Activated CD4-positive, alpha-beta T cell treated with anti-CD3 and anti-CD28 coated beads, Interleukin-2, Interleukin-6, amounts not matched to agents 100 ng/mL and 50 ng/mL, durations not matched to agents 16 hours and 8 hours (primary cell): Measurements from ENCODE around the gene HASPIN.

Source experiments
- DNase-seq: peaks from one replicate; pipeline ENCODE4 v3.0.0-alpha.2; 2020

The HASPIN gene

DNA sequence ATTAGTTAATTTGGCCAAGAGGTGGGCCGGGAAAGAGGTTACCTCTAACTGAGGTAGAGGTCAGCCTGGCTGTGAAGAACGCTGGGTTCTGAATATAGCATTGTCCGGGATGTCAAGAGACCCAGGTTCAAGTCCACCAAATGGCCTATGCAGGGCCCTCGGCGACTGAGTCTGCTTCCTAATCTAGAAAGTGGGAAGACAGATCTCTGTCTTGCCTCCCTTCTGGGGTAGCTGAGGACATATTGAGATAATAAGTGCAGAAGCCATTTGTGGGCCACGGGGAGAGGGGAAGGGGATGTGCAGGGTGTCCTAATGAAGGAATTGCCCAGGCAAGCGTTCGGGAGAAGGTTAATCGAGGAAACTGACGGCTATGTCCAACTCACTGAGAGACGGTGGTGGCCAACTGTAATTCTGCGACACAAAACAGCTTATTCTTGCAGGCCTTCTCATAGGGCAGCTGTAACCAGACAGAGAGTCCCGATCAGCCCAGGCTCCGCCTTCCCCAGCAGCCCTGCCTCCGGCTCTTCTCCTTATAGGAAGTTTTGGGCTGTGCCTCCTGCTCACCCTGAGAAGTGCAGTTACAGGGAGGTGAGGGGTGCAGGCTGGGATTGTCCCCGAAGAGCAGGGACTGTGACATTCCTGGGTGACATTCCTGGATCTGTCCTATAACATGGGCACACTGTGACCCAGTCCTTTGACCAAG, 15.9 kb downstream of the HASPIN start:
- no peak for DNase-seq

DNA sequence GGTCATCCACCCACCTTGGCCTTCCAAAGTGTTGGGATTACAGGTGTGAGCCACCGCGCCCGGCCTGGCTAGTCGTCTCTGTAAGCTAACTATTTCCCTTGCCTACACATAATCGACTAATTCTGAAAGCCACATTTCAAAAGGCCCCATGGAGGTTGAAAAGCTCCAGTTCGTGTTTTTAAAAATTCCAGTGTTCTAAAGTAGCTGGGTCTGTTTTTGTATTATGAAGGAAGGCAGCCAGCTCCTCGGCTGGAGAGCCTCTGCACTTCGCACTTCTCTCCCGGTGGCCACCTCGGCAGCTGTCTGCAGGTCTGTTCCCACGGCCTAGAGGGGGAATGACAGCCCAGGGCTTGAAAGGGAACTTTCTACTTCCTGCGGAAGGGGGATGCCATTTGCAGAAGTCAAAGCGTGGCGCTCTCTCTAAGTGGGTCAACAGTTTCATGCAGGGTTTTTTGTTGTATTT, 16.9 kb downstream of the HASPIN start:
- DNase-seq: peak; percentile 67

DNA sequence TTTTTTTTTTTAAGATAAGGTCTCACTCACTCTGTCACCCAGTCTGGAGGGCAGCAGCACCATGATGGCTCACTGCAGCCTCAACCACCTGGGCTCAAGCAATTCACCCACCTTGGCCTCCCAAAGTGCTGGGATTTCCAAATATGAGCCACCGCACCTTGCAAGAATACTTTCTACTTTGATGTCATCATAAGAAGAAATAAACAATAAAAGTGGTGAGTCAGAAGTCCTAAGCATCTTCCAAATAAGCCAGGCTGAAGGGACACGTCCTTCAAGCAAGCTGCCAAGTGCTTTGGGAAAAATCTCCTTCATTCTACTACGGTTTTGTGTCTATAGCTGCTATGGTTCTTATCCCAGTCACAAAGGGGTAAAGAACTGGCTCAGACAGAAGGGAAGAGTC, 20.3 kb downstream of the HASPIN start:
- no peak for DNase-seq

DNA sequence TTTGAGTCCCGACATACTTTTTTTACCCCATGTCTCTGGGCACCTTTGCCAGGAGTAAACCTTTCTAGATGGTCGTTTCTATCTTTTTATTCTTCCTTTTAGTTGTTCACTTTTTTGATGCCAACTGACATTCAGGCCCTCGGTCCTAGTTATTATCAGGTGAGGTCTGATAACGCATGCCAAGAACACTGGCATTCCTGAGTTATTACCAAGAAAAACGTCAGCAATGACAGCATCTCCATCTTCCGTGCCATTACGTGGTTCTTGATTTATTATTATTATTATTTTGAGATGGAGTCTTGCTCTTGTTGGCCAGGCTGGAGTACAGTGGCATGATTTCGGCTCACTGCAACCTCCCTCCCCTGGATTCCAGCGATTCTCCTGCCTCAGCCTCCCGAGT, 21.4 kb downstream of the HASPIN start:
- no peak for DNase-seq

DNA sequence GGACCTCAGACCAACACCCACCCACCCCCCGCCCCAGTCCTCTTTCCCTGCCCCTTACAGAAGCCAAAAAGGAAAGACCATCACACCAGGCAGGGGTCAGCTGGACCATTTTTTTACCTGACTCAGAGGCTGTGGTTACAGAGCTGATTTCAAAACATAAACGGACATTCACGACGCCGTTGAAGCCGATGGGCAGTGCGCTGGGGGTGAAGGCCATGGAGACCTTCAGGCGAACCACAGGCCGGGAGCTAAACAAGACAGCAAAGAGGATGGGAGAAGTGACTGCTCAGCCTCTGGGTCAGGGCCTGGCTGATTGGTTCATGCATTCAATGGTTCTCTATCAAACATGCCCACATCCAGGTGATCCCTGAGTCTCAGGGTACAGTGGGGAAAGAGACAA, 24.1 kb downstream of the HASPIN start:
- DNase-seq: no peak

DNA sequence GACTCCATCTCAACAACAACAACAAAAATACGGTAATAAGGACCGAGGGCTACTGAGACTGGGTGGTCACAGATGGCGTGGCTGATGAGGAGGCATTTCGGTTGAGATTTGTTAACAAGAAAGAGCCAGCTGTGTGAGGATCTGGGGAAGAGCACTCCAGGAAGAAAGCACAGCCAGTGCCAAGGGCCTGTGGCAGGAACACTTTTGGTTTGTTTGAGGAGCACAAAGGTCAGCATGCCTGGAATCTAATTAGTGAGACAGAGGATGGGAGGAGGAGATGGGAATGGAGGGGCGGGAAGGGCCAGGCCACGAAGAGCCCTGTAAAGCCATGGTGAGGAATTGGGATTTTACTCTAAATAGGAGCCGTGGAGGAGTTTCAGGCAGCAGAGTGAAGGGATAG, 24.9 kb downstream of the HASPIN start:
- DNase-seq: no peak

DNA sequence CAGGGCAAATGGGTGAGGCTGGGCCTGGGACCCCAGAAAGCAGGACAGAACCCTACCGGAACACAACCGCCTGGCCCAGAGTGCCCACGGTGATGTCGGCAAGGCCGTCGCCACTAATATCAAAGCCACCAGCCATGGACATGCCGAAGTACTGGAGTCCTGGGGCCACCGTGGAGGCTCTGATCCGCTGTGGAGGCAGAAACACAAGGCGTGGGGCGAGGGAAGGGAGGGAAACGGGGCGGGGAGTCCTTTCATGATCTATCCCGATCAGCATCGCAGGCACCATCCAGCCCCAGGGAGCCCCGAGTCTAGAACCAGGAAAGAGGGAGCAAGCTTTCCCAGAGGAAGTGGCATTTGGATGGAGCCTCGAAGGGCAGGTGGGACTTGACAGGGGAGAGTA, 26.6 kb downstream of the HASPIN start:
- DNase-seq: no peak

DNA sequence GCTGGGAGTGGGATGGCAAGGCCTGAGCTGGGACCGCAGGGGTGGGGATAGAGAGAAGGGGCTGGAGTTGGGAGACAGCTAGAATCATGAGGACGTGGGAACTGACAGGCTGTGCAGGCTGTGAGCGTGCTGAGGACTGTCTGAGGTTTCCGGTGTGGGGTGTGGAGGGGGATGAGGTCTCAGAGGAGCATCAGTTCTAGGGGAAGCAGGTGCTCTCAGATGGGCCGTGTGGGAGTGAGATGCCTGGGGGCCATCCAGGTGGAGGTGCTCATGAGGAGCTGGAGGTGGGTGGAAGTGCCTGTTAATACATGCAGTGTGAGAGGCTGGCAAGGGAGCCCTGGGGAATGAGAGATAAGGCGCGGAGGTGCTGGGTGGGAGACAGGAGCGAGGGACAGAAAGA, 27.2 kb downstream of the HASPIN start:
- DNase-seq: peak; percentile 57

DNA sequence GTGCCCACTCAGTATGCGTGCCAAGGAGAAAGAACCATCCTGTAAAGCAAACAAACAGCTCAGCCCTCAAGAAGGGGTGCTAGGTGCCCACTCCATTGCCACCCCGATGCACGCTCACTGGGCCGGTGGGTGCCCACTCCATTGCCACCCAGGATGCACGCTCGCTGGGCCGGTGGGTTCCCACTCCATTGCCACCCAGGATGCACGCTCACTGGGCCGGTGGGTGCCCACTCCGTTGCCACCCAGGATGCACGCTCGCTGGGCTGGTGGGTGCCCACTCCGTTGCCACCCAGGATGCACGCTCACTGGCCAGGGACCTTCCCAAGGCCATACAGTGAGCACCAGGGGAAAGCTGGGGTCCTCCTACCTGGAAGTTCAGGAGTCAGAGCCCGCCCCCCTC, 28.1 kb downstream of the HASPIN start:
- DNase-seq: no peak

DNA sequence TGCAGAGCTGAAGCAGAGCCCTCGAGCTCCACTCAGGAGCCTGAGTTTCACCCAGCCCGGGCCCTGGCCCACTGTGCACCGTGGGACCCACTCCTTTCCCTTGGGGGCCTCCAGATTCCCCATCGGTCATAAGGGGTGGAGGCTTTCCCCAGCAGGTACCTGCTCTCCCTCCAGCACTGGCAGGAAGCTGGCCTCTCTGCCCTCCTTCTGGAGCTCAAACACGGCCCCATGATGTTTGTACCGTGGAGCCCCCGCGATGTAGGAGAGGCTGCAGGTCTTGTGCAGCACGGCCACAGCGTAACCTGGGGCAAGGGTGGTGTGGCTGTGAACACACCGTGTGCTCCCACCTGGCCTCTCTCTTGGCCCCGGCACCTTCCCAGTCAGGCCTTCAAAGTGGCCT, 29.9 kb downstream of the HASPIN start:
- DNase-seq: no peak

DNA sequence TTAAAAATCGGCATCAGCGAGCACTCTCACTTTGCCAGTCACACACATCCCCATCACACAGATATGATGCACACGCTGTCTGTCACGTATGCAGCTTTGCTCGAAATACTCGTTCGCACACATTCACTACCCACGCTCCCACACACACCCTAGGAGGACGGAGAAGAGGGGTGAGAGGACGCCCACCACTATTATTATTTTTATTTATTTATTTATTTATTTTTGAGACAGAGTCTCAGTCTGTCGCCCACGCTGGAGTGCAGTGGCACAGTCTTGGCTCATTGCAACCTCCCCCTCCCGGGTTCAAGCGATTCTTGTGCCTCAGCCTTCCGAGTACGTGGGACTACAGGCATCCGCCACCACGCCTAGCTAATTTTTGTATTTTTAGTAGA, 30.4 kb downstream of the HASPIN start:
- no peak for DNase-seq

DNA sequence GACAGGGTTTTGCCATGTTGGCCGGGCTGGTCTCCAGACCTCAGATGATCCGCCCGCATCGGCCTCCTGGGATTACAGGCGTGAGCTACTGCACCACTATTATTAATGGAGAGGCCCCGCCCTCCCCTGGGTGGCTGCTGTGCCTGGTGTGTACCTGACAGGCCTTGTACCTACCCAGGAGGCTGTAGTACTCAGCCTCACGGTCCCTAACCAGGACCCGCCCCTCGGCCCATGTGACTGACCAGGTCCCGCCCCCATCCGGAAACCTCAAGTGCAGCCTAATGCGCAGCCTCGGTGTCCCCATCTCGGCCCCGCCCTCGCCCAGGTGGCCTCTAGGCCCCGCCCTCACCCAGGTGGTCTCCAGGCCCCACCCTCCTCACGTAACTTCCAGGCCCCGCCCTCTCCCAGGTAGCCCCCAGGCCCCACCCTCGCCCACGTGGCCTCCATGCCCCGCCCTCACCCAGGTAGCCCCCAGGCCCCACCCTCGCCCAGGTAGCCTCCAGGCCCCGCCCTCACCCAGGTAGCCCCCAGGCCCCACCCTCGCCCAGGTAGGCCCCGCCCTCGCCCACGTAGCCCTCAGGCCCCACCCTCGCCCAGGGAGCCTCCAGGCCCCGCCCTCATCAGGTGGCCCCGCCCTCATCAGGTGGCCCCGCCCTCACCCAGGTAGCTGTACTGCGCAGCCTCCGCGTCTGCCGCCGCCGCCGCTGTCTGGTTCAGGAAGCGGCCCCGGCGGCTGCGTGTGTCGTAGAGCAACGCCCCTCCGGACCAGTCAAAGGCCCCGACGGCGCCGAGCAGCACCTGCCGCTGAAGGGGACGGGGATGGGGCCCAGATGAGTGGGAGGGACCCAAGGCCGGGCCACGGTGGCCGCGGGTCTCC, 31.0 kb downstream of the HASPIN start:
- peak; percentile 73 for DNase-seq

DNA sequence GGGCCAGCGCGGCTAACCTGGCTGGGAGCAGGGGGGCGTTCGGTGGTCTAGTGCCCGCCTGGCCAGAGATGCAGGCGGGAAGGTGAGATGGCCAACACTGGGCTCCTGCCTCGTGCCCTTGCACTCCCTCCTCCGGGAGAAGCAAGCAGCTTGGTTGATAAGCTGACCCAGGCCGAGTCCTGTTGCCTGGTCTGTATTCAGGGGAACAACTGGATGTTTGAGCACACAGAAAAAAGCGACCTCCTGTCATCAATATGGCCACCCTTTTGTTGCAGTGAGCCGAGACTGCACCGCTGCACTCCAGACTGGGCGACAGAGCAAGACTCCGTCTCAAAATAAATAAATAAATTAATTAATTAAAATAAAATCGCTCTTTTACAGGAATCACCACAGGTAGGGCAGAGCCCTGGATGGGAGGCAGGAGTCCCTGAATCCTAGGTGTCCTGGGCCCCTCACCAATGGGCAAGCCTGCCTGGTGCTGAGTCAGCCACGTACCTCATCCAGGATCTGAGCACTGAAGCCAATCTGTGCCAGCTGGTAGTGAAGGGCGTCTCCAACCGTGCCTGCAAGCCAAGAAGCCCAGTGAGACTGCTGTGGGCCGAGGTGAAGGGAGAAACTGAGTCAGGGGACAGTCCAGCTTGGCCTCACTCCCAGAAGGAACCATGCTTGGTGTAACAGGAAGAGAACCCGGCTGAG, 31.8 kb downstream of the HASPIN start:
- no peak for DNase-seq

DNA sequence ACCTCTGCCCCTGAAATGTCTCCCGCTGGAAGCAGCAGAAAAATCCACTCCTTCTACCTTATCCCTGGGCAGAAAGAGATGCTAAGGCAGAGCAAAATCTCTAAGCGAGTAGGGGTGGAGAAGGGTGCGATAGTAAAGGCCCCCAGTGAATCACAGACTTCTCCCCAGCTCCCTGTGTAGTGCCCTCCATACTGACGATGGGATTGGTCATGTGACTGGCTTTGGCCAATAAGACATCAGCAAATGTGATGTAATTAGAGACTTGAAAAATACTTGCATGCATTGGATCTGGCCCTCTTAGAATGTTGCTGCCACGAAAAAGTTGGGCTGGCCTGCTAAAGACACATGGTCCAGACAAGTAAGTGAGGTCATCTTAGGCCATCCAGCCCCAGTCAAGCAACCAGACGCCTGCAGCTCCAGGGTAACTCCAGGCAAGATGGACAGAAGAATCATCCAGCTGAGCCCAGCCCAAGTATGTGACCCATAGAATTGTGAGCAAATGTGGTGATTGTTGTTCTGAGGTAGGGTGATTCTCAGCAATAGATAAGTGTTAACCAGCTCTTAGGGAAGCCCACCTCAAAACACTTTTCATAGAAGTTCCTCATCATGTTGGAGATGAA, 36.0 kb downstream of the HASPIN start:
- no peak for DNase-seq

DNA sequence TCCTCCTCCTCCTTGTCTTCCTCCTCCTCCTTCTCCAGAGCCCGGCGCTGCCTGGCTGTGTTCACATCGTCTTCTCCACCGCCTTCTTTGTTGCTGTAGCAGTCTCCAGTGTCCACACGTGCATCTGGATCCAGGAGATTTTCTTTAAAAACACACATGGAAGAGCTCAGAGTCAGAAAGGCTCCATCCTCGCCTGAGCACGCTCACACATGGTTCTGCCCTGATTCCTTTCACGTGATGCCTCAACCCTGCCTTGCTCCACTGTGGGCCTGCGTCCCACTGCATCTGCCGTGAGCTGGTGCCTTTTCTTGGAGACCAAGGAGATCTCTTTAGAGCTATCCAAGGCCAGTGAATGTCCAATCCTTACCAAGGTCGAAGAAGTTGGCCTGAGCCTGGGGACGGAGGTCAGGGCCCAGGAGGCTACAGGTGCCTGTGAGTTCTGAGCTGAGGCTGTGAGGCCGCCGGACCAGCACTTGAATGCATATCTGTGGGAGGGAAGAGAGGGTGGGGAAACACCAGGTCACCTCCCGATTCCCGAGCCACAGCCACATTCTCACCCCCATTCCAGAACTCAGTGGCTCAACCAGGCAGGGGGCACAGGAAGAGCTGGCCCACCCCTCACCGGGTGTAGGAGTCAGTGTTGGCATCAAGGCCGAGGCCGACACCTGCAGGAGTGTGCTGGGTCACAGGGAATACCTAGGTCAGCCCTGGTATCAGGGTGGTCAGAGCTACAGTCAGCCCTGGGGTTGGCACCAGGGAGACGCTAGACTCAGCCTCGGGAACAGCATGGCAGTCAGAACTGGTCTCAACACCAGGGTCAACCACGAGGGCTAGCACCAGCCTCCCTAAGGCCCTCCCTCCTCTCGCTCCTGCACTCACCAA, 37.6 kb downstream of the HASPIN start:
- DNase-seq: no peak

DNA sequence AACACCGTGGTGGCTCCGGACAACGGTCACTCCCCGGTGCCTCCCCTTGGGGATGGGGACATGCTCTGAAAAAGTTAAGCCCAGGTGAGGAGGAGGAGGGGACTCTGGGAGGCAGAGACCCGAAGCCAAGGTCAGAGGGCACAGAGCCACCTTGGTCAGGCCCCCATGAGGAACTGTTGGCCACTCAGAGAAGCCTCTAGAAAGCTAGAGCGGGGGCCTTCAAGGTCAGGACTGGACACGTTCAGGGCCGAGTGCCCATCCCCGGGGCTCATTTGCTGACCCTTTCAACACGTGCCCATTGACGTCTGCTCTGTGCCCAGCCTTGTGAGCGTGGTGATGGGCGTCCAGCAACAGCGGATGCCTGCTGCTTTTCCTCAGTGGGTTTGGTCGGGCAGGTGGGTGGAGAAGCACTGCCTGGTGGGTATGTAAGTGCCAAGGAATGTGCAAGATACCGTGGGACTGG, 38.2 kb downstream of the HASPIN start:
- no peak for DNase-seq

DNA sequence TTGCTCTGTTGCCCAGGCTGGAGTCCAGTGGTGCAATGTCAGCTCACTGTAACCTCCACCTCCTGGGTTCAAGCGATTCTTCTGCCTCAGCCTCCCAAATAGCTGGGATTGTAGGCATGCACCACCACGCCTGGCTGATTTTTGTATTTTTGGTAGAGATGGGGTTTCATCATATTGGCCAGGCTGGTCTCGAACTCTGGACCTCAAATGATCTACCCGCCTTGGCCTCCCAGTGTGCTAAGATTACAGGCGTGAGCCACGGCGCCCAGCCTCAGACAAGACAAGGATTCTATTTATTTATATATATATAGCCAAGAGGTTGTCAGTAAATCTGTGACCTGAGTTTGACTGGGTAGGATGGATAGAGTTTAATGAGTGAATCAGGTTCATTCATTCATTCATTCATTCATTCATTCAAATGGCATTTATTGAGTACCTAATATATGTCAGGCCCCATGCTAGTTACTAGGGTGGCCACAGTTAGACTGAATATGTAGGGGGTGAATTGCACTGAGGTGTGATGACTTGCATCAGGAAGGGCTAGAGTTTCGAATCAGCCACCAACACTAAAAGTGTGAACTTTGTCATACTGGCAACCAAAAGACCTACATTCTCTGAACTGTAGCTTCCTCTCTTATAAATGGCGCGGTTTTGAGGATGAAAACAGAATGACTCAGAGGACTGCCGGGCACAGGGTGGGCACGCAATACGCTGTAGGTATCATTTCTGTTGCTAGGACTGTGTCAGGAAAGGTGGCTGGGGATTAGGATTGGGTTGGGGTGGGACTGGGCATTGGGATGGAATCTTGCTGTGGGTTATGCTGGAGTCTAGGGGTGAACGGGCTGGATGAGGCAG, 39.4 kb downstream of the HASPIN start:
- peak; percentile 93 for DNase-seq

DNA sequence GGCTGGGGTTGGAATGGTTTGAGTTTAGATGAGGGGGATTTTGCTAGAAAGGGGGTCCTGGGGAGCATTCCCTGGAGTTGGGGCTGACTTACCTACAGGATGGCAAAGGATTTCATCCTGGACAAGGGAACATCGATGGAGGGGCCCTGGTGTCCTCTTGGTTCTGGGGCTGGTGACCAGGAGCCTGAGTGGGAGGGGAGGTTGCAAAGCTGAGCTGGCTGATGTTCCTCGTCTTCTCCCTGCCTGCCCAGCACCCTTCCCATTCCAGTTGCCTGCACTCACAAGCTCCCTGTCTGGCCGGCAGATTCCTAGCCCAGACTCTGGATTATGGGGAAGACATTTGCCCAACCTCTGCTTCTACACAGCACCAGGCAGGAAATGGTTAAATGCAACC, 40.1 kb downstream of the HASPIN start:
- no peak for DNase-seq

DNA sequence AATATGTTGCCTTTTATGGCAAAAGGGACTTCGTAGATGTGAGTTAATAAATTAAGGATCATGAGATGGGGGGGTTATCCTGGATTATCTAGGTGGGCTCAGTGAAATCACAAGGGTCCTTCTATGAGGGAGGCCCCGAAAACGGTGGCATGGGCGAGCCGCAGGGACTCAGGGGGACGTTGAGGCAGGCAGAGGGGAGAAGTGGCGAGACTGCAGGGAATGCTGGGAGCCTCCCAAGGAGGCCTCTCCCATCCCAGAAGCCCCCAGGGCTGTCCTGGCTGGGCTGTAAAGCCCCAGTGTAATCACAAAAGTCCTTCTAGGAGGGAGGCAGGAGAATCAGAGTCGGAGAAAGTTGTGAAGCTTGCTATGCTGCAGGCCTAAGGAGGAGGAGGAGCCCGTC, 42.3 kb downstream of the HASPIN start:
- no peak for DNase-seq

DNA sequence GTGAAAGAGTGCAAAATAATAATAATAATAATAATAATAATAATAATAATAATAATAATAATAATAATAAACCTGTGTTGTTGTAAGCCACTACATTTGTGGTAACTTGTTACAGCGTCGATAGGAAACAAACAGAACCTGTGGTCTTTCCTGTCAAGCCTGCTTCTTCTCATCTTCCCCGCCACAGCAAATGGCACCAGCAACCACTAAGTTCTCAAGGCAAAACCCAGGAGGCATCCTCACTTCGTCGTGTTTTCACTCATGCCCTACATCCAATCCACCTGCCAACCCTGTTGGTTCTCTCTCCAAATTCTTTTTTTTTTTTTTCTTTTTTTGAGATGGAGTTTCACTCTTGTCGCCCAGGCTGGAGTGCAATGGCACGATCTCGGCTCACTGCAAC, 43.1 kb downstream of the HASPIN start:
- DNase-seq: peak; percentile 66

DNA sequence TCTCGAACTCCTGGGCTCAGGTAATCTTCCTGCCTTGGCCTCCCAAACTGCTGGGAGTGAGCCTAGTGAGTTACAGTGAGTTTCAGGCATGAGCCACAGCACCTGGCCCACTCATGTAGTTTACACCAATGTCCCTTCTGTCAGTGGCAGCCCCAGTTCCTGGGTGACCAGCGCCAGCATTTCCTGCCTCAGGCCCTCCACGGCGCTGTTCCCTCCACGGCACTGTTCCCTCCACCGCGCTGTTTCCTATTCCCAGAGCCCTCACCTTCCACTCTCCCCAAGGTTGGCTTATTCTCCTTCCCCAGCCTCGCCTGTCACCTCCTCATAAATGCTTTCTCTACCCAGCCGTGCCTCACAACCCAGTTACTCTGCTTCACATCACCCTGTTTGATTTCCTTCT, 44.6 kb downstream of the HASPIN start:
- no peak for DNase-seq
